GM19023 (cell line): Measurements from ENCODE around the gene ID2.

Experiments used
- ATAC-seq: cut with Tn5 transposase; IDR thresholded peaks from one replicate; pipeline ENCODE4 v1.9.1; 2021; ENCODE audit warnings: mild to moderate bottlenecking, moderate library complexity; ENCODE audit not compliant: unreplicated experiment

Gene ID2

GRCh38 chr2:8682719-8683667 is 1.1 kb downstream of the ID2 start:
- ATAC-seq: no peak

DNA sequence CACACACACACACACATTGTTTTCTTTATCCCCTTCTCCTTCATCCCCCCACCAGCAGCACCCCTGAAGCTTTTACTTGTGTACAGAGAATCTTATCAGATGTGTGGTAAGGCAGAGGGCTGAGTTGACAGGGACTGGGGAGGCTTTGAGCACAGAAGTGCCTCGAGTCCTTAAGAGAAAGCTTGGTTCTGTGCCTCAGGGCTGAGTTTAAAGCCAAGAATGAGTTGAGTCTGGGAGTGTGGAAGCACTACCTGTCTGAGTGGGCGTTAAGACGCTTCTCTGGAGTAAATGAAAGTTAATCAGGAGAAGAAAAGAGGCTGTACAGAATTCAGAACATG is 2.7 kb downstream of the ID2 start:
- ATAC-seq: no peak

GRCh38 chr2:8684878-8685696 is 3.2 kb downstream of the ID2 start:
- ATAC-seq: no peak

DNA sequence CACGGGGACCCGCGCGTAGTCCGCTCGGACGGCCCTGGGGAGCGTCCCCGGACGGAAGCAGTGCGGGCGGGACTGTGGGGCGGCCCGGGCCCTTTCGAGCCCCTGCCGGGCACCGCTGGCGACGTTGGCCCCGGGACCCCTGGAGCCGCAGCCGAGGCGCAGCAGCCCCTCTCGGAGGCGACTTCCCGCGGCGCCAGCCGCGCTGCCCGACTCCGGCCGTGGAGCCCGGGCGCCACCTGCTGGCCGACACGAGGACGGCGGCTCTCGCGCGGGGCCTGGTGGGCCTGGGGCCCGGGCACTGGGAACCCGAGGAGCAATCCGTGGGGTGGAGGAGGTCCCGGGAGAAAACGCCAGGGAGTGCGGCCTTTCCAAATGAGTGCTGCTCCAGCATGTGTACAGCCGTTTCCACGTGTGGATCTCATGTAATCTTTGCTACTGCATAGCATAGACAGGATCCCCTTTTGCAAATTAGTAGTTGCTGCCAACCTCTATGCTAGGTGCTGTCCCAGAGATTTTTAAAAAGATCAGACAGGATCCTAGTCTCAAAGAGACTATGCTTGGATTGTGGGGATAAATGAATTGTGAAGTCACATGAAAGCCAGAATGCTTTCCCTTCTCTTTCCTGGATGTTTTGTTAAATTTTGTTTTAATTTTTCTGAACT is 4.0 kb downstream of the ID2 start:
- ATAC-seq: peak; percentile 30

DNA sequence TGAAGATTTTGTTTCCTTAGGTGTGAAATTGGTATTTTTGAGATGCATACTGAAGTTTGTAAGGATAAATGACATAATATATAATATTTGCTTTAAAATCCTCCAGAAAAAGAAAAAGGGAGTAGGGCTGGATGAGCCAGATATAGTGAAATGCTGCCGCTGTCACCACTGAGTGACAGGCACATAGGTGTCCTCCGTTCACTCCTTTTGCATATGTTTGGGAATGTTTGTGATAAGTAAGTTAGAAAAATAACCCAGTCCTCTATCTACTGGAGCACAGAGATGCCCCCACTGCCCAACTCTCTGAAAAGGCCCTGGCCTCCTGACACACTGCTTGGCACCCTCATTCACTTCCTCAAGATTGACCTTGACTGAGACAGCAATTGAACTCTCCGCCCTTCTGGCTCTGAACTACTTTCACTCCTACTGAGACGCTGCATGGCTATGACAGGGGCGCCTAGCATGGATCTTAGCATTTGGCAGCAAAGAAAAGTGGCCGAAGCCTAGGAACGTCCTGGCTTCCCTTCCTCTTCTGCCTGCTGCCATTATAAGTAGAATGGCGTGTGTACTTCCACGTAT is 10.1 kb downstream of the ID2 start:
- no peak for ATAC-seq

DNA sequence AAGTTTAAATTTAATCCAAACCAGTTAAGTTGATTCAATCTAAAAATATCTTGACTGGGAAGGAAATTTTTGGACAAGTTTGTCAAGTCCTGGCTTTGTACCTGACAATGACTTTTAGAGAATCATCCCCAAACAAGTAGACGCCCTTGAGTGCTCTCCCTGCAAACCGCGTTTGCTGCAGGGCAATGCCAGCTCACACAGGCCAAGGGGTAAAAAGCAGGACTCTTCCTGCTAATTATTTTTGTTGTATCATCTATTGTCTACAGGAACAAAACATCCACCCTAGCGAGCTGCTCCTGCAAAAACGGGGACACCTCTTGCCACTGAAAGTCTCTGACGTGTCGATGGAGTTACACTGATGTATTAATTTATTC is 10.9 kb downstream of the ID2 start:
- no peak for ATAC-seq

GRCh38 chr2:8693157-8693821 is 11.4 kb downstream of the ID2 start:
- ATAC-seq: no peak

GRCh38 chr2:8694737-8695136 is 12.9 kb downstream of the ID2 start:
- no peak for ATAC-seq

DNA sequence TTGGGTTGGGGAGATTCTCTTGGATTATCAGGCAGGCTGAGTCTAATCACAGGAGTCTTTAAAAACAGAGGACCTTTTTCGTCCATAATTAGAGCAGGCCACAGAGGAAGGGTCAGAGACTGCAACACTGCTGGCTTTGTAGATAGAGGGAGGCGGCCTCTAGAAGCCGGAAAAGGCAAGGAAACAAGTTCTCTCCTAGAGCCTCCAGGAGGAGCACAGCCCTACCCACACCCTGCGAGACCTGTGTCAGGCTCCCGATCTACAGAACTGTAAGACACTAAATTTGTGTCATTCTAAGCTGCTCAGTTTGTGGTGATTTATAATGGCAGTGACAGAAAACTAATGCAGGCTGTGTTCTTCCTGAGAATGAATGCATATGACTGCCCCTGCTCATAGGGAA is 15.3 kb downstream of the ID2 start:
- no peak for ATAC-seq

- no peak for ATAC-seq
Observed at GRCh38 chr2:8699839-8700238, 18.0 kb downstream of the ID2 start.

- ATAC-seq: no peak
Observed at GRCh38 chr2:8701681-8702379, 20.0 kb downstream of the ID2 start.

GRCh38 chr2:8704906-8705305 is 23.1 kb downstream of the ID2 start:
- ATAC-seq: no peak

GRCh38 chr2:8709611-8710010 is 27.8 kb downstream of the ID2 start:
- no peak for ATAC-seq

- ATAC-seq: no peak
Observed at GRCh38 chr2:8710951-8711350, 29.1 kb downstream of the ID2 start.

- ATAC-seq: no peak
Observed at GRCh38 chr2:8714283-8714682, 32.4 kb downstream of the ID2 start.

DNA sequence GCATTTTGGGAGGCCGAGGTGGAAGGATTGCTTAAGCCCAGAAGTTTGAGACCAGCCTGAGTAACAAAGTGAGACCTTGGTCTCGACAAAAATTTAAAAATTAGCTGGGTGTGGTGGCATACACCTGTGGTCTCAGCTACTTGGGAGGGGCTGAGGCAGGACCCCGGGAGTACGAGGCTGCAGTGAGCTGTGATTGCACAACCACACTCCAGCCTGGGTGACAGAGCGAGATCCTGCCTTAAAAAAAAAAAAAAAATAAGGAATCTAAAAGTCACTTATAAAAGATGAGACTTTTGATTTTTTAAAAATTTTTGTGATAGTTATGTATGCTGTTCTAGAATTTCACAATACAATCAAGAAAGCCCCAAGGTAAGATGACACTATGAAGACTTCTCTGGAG is 33.1 kb downstream of the ID2 start:
- ATAC-seq: no peak

GRCh38 chr2:8719528-8719927 is 37.7 kb downstream of the ID2 start:
- ATAC-seq: no peak

DNA sequence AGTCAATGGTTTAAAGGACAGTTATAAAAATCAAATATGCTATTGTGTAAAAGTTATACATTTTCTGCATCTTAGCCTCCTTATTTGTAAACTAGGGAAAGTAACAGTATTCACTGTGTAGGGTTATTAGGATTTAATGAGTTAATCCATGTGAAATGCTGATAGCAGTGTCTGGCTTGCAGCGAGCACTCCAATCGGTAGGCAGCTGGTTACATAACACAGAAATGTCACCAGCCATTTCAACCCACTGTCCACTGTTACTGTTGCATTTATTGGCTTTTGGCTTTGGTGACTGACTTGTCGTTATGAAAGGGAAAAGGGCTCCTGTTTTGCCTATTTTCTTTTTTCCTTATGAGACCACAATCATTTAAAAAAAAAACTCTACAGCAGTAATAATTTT is 38.9 kb downstream of the ID2 start:
- no peak for ATAC-seq

- no peak for ATAC-seq
Observed at GRCh38 chr2:8721410-8721809, 39.6 kb downstream of the ID2 start.

DNA sequence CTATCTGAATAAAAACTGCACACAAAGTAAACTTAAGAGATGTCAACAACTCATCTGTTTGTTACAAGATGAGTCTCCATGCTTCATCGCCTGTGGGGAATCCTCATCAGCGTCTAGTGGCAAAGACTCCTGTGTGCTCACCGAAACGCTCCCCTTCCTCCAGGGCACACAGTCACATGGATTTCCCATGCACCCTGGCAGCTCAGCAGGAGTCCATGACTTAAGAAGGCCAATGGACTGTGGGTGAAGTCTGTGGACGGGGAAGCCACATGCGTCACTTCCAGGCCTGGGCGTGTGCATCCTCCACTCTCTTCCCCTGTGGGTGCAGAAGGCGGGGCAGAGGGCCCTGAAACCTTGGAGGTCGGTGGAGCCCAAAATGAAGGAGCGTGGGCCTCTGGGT is 41.1 kb downstream of the ID2 start:
- ATAC-seq: no peak
